SK-N-SH treated with all-trans-retinoic acid at 6 μM for 48 hours (cell line): Measurements from ENCODE around the gene DENND1B.

Source experiments
- BACH2 ChIP-seq: fragments of 250-450 bp; sonication (Bioruptor Pico); IDR thresholded peaks from 2 replicates; pipeline ENCODE4 v1.9.0; 2021; ENCODE audit warnings: mild to moderate bottlenecking, borderline replicate concordance
- PATZ1 ChIP-seq: fragments of 250-450 bp; sonication (Bioruptor Pico); IDR thresholded peaks from 2 replicates; pipeline ENCODE4 v1.8.0; 2020; ENCODE audit warnings: mild to moderate bottlenecking, moderate library complexity, borderline replicate concordance
- RARB ChIP-seq: fragments of 250-450 bp; sonication (Bioruptor Pico); IDR thresholded peaks from 2 replicates; pipeline ENCODE4 v1.8.0; 2021; ENCODE audit warnings: mild to moderate bottlenecking, moderate library complexity
- ZFP30 ChIP-seq: fragments of 450-650 bp; formaldehyde crosslinking; IDR thresholded peaks from 2 replicates; pipeline ENCODE4 v1.5.0; 2022; ENCODE audit warnings: mild to moderate bottlenecking, moderate library complexity

- TF ChIP-seq ZFP30 (CRISPR knock-in tag) (no peak), BACH2 (no peak), PATZ1 (CRISPR knock-in tag) (no peak), RARB (CRISPR knock-in tag) (no peak)
These were observed 179.9 kb downstream of the DENND1B start for GRCh38 chr1:197595304-197595904.
